HG03045 (cell line): Measurements from ENCODE around the gene PACRG.

Experiments
- ATAC-seq: cut with Tn5 transposase; IDR thresholded peaks from one replicate; pipeline ENCODE4 v1.9.1; 2021; ENCODE audit warnings: mild to moderate bottlenecking, moderate library complexity; ENCODE audit not compliant: unreplicated experiment

PACRG gene

DNA sequence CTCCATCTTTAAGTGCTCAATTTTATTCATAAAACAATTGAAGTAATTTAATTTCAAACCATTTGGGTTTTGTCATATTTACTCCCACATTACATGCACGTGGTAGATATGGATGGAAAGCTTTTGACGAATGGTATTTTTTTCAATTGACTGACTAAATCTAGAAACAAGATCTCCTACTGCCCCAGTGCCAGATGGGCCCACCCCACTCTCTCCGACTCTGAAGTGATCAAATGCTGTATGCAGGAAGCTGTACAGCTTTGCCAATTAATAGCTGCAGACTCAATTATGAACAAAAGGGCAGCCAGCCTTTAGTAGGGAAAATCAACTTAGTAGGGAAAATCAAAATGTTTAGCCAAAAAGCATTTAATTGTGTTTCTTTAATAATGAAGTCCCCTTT, 46.2 kb downstream of the PACRG start:
- no peak for ATAC-seq

DNA sequence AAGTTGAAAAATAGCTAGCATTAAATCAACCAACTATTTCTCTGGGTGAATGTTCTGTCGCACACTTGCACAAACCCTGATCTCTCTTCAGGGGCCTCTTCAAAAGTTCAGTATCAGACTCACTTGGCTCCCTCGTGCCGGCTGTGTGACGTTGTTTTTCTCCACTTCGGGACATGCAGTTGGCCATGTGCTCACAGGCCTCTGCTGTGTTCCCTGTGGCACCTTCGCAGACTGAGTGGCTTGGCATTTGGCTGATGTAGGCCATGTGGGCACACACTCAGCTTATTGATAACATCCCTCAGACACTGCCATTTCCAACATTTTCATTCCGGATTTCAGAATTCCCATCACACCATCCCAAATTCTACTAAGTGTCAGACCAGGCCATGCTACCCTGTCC, 49.3 kb downstream of the PACRG start:
- no peak for ATAC-seq

DNA sequence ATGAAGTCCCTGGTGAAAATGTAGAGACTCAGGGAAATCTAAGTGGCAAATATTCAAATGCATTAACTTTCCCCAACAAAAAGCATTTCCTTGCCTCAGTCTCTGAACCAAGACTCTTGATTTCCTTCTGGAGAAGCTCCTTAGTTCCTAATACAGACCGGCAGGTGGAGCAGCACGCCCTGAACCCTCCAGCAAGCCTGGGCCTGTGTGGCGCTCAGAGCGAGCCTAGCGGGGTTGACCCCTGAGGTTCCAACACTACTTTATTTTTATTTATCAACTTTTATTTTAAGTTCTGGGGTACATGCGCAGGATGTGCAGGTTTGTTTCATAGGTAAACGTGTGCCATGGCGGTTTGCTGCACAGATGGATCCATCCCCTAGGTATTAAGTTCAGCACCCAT, 50.8 kb downstream of the PACRG start:
- no peak for ATAC-seq

DNA sequence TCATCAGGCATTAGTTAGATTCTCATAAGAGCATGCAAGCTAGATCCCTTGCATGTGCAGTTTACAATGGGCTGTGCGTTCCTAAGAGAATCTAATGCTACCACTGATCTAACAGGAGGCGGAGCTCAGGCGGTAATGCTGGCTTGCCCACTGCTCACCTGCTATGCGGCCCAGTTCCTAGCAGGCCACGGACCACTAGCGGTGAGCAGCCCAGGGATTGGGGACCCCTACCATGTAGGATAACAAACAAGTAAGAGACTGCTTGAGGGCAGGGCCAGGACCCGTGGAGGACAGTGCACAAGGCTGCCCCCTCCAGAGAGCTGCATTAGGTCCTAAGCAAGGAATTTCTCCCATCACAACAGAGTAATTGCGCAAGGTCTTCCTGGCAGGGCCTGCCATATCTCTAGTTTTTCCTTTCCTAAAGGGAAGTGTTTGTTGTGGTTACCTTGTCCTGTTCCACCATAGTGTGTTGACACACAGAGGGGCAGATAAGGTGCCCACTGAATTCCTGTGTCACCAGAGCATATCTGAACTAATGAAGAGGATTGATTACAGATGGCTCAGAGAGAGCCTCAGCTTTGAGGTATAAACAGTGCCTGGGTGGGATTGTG, 58.0 kb downstream of the PACRG start:
- no peak for ATAC-seq

DNA sequence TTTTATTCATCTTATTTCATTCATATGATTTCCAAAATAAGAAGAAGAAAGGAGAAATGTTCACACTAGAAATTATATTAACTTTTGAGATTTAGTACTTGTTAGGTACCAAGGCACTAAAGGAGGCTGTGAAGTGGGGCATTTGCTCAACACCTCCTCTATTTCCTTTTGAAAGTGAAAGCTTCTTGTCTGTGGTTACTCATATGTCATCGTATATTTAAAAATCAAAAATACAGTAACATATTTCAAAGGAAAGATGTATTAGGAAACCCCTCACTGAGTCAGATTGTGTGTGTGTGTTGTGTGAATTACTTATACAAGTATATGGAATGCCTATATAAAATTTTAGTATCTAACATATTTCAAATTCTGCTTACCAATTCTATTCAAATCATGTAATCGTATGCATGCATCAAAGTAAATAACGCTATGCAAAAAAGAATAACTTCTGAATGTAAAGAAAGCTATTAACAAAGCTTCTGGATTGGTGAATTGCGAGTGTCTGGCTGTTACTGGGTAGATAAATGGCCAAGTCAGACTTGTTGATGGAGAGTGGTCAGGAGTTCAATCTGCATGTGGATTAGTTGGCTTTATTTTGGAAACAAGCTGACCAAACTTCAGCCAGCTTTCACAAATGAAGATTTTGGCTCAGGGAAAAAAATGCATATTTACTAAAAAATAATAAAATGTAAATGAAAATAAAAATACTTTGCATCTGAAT, 70.9 kb downstream of the PACRG start:
- no peak for ATAC-seq

DNA sequence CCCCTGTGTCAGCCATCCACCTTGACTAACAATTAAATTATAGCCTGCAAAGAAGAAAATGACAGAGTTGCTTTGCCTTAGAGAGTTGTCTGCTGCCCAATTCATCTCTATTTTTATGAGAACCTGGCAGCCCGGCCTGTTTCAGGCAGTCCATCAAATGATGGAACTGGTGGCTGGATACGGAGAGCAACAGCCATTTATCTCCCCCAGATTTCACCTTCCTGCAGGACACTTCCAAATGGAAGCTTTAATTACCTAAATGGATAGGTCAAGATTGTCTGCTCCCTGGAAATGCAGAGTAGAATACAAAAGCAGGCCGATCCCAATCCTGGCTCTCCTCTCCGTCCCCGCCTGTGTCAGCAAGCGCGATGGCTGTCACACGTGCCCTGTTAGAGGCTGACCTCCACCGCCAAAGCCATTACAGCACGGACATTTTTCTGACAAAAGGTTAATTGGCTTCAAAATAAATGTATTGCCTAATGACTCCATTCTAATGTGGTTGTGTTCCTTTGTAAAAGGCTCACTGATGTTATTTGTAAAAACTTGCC, 86.7 kb downstream of the PACRG start:
- ATAC-seq, result no peak

DNA sequence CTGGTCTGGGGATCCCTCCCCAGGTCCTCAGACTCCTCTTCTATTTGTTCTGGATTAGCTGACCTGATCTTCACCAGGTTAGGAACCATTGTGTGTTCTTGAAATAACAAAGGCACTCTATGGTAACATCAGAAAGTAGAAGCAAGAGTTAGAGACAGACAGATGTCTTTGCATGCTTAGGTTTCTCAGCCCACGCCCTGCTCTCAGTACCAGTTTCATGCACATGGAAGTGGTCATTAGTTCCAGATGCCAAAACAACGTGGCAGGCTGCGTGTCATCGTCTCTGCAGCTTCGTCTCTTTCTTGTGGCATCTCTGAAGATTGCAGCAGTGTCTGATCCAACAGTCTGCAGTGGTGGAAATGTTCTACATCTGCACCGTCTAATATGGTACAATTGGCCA, 89.4 kb downstream of the PACRG start:
- no peak for ATAC-seq

DNA sequence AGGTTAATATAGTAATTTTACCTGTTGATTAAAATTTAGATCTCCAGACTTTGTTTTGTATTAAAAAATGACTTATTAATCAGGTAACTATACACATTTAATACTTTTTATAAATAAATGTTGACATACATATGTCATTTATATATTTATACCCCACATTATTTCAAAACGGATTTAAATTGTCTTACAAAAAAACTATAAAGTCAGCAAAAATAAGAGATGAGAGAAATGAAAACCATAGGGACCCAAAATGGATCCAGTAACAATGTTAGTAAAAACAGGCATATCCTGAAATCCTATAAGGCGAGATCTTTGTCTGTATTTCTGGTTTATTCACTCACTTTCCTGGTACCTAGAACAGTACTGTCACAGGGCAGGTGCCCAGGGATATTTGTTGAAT, 91.5 kb downstream of the PACRG start:
- no peak for ATAC-seq

DNA sequence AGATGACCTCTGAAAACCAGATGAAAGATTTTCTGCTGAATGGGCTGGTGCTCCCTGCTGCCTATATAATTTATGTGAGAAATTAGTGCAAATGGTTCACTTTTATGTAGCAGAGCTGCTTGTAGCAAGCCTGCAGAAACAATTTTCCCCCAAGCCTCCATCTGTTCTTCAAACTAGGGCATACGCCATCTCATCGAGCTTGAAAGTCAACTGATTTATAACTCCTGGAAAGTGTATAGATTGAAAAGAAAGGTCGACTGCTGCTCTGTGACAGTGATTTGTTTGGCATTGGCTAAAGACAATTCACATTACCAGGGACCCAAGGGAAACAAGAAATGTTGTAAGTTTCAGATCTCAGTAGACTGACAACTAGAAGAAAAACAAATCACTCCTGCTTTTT, 93.3 kb downstream of the PACRG start:
- no peak for ATAC-seq

DNA sequence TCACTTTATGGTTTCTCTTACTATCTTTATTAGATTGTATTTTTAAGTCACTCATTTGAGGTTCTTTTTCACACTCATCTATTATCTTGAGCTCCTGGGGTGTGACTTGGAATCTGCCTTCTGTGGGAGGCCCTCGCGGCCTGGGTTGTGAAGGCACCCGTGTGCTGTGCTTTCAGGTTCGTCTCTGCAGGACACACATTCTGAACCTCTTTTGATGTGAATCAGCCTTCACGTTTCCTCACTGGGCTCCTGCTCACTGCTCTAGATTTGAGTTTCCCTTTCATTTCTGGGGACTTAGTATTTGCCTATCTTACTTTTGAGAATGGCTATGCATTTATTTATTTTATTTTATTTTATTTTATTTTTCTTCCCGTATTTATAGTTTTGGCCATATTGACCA, 97.8 kb downstream of the PACRG start:
- ATAC-seq, result no peak

DNA sequence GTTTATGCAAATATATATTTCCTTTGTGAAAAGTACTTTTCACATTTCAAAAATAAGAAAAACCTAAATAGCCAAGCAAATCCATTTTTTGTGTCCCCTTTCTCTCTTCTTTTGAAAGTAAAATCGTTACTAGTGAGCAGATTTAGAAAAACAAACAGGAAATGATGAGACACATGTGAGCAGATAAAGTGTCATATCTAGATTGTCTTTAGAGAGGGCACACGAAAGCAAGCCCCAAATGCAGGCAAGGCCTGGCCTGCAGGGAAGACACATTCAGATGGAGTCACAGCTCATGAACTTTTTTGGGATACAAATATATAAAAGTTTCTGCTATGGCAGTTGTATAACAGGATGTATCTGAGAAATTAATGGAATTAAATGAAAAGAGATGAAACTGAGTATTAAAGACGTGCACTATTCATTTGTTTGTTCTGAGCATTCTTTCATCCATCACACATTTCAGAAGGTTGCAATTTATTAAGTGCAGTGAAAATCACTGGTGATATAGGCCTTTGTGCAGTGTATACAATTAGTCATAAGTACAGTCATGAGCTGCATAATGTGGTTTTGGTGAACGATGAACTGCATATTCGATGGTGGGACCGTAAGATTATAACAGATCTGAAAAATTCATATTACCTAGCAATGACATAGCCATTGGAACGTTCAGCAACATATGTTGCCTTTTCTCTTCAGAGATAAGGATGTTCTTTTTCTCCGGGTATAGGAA, 101.4 kb downstream of the PACRG start:
- no peak for ATAC-seq

DNA sequence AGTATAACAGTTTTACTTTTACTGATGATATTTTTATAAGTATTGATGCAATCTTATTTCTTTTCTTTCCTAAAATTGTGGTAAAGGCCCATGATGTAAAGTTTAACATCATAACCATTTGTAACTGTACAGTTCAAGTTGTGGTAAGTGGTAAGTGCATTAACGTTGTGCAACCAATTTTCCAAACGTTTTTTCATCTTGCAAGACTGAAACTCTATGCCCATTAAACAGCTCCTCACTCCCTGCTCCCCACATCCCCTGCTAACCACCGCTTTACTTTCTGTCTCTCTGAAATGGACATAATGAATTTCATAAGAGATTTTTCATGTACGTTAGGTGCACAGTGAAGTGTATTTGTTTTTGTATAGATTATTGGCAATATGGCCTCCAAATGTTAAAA, 106.0 kb downstream of the PACRG start:
- no peak for ATAC-seq

DNA sequence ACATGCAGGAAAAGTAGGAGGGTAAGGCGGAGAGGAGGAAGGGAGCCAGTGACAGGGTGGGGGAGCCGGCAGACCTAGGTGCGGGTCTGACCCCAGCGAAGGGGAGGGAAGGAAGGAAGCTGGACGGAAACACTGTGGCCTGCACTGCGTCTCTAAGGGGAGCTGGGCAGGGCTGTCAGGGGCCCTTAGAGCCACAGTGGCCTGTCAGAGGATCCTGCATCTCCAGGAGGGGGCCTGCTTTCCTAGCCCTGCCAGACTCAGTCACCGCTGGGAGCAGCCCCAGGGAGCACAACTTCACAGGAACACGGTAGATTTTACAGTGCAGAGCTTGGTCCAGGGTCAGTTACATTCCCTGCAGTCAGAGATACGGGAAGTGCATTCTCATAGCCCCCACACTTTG, 118.2 kb downstream of the PACRG start:
- ATAC-seq, result no peak

DNA sequence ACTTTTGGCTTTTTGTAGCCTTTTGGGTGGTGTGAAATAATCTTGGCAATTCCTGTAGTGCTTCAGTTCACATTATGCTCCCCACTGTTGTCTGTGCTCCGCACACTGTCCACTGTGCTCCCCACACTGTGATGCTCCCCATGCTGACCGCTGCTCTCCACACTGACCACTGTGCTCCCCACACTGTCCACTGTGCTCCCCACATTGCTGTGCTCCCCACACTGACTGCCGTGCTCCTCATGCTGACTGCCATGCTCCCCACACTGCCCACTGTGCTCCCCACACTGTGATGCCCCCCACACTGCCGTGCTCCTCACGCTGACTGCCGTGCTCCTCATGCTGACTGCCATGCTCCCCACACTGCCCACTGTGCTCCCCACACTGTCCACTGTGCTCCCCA, 118.9 kb downstream of the PACRG start:
- ATAC-seq, result no peak

DNA sequence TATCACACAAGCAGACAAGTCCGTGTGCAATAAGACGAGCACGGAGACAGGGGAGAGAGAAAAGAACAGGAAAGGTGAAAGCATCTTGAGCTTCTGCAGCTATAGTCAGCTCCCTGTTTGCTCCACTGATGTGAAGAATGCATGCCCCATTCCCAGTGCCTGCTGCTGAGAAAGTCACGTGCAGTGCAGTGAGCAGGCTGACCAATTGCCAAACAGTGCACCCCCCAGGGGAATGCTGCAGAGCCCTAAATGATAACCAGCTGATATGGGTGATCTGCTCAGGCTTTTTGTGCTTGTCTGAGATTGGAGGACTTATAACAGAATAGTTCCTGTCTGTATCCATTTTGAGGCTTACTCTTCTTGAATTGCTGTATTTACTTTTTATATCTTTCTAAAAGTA, 121.5 kb downstream of the PACRG start:
- no peak for ATAC-seq

DNA sequence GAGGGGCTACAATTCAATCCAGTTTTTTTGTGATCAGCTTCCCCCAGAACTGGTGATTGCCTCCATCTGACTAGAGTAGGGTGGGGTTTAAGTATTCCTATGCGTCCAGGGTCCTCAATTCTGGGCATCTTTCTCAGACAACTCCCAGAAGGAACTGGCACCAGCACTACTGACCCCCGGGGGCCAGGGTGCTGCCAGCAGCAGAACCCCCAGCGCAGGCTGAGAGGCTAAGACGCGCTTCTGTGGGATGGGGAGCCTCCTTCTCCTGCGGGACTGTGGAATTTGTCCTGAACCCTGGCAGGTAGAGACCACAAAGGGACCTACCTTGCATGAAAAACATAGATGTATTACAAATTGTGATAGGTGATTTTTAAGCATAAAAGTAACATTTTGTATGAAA, 124.4 kb downstream of the PACRG start:
- no peak for ATAC-seq

DNA sequence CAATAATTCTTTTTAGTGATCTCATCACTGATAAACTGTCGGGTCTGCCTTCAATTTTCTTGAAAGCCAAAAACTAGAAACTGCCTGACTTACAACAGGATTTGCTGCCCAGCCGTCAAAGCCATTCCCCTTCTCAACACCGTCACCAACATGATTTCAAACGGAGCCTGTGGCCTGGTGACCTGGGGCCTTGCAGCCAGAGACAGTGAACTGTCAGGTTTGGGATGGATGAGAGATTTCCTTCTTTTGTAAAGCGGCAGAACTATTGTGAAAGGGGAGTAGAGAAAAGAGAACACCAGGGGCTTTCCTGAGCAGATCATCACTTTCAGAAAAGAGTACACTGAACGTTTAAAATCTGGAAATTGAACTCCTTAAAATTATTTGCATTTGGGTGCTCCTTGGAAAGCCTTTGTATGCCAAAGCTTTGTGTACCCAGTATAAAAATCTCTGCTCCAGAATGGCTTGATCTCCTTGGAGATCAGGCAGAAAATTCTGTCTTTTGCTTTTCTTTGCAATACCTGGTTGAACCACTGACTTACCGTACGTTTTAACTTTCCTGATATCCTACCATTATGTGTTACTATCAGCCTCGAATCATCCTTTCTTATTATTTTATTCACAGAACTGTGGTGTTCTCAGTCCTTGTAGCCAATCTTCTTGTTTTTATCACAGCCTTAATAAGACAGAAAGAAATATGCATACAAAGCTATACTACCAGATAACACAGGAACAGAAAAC, 125.2 kb downstream of the PACRG start:
- no peak for ATAC-seq

DNA sequence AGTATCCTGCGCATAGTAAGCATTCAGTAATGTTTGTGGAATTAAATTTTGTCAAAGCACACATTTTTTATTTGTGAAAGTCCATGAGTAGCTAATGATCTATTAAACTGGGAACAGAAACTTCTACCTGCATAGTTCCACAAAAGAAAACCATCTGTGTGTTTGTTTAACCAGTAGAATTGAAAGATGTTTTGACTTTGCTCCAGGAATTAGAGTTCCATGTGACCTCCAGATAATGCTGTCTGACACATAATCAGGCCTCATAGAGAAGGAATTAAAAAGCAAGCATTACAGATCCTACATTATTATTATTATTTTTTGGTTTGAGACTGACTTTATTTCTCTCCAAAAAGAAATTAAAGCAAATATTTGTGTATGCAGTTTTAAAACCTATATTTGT, 126.5 kb downstream of the PACRG start:
- no peak for ATAC-seq

DNA sequence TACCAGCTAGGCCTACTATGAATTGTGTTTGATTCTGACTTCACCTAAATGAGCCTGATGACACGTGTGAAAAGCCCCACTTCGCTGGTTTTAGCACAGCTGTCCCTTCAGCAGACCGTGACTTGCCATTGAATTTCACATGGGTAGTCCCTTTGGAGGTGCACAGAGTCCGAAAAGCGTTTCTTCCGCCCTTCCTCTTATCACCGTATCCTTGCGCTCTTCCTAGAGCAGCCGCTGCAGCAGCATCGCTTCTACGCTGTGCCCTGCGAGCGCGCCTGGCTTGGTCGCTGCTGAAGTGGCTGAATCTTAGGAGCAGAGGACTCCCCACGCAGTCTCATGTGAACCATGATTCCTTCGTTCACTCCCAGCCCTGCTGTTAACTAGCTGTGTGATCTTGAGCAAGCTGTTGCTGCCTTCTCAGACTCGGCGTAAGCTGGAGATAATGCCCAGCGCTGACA, 127.0 kb downstream of the PACRG start:
- no peak for ATAC-seq

DNA sequence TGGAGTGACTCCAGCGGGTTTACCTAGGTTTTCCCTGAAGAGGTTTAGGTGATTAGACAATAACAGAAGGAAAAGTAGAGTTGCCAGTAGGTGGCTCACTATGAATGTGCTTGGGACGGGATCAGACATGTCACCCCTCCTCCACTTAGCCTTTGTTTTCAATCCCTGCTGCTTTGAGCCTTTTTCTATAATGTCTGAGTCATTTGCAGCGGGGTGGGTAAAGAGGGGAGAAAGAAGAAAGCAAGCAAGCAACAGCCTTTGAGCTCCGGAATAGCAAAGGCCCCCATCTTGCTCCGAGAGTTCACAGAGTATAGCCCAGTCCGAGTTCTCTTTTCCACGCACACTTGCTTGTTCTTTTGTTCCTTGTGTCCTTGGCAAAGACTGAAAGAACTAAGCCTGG, 129.1 kb downstream of the PACRG start:
- ATAC-seq, result no peak

DNA sequence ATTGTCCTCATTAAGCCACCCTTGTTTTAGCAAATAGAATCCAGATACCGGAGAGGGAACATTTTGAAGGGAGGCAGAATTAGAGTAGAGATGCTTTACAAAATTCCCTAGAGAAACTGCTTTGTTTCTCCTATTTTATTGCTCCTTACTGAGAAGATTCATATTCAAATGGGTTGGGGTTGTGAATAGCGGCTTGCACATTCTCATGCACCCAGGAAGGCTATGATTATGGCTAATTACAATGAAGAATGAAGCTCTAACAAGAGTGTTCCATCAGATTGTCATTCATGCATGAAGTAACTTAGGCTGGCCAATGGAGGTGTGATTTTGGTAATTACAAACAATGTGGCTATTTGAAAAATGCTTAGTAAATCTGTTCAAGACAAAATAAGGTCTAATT, 129.6 kb downstream of the PACRG start:
- ATAC-seq, result no peak
